Adrenal gland (tissue), 12 donors: ENCODE results near the gene MYT1. TPM values are rescaled to one million over a fixed set of nuclear protein-coding genes. Genes with fewer than 3 reads are reported as not detected.

Experiments
- DNase-seq, 7 donors: peaks; one replicate each; pipeline ENCODE4 v3.0.0-alpha.2; 2019 to 2020
- H3K27ac ChIP-seq, 5 donors: fragments of 200-600 bp; sonication (generic) in 4 of 5; 1 replicate in 3 of 5; 2 replicates in 2 of 5; pipeline versions ENCODE4 v1.5.1 to v1.8.0; 2016 to 2020; ENCODE audit warnings: mild to moderate bottlenecking in 1 of 5
- H3K27me3 ChIP-seq: fragments of 200-600 bp; 2 replicates; pipeline ENCODE4 v1.8.0; 2021
- H3K36me3 ChIP-seq, 2 donors: fragments of 200-600 bp; replicated peaks in 1 of 2; 1 replicate in 1 of 2; 2 replicates in 1 of 2; pipeline versions ENCODE4 v1.5.1 to v1.8.0; 2018 to 2022
- H3K4me1 ChIP-seq, 2 donors: fragments of 200-600 bp; replicated peaks in 1 of 2; 1 replicate in 1 of 2; 2 replicates in 1 of 2; pipeline versions ENCODE4 v1.5.1 to v1.8.0; 2018 to 2021
- H3K4me3 ChIP-seq, 4 donors: fragments of 200-600 bp; sonication (generic) in 3 of 4; one replicate each; pipeline ENCODE4 v1.5.1; 2016 to 2018
- H3K9me3 ChIP-seq, 3 donors: fragments of 200-600 bp; sonication (generic) in 1 of 3; replicated peaks in 1 of 3; 1 replicate in 2 of 3; 2 replicates in 1 of 3; pipeline versions ENCODE4 v1.5.1 to v1.8.0; 2016 to 2021
- CTCF ChIP-seq, 6 experiments: fragments of 450-650 bp in 4 of 6; fragments of 200-600 bp in 2 of 6; sonication (generic) in 1 of 6; IDR thresholded peaks; 1 replicate in 5 of 6; 2 replicates in 1 of 6; pipeline versions ENCODE4 v1.5.1 to v1.8.0; 2016 to 2021; ENCODE audit warnings: antibody characterized with exemption in 6 of 6, mild to moderate bottlenecking in 2 of 6, moderate library complexity in 1 of 6
- POLR2A ChIP-seq, 2 donors: fragments of 450-650 bp; IDR thresholded peaks; one replicate each; pipeline ENCODE4 v1.6.1; 2017; ENCODE audit warnings: antibody characterized with exemption in 2 of 2, mild to moderate bottlenecking in 2 of 2, moderate library complexity in 1 of 2
- WGBS, 4 donors: extraction: QIAGEN DNeasy Blood & Tissue Kit in 2 of 4; methylation state at CpG; one replicate each; pipeline versions ENCODE4 v1.1.5 to v1.1.7; 2013 to 2017; 5-methylcytosine and 5-hydroxymethylcytosine counted together
- intact Hi-C, 2 donors: fragments of 100-400 bp; cut with DNase I; formaldehyde crosslinking; loops; one replicate each; pipeline versions ENCODE4 v1.14.1 to v1.15.0; 2022 to 2023
- polyA plus RNA-seq, 3 donors: library from polyadenylated mRNA; stranded (reverse); fragments of 200-250 nt in 2 of 3; fragments of 350-450 nt in 1 of 3; fragmentation: Illumina TruSeq in 1 of 3; extraction: RNeasy Lipid Tissue Mini Kit (QIAGEN cat#74804) in 1 of 3; gene quantifications; one replicate each; pipeline ENCODE4 v1.2.3, GENCODE V29; 2013 to 2014
- total RNA-seq, 9 donors: library from RNA; depleted of rRNA in 4 of 9; stranded (reverse); fragments of >200 nt in 4 of 9; fragments of 120-200 nt in 1 of 9; fragmentation: NEBNext Ultra II Directional in 1 of 9; extraction: Animal tissue kit (Norgen Biotek cat#: 25700) in 1 of 9; gene quantifications; one replicate each; pipeline versions ENCODE4 v1.1.0 to v1.2.4, GENCODE V29; 2013 to 2023
- donor health status: healthy with polysubstance abuse.
- donor health status: Bipolar disorder and iron deficiency.
- donor health status: DM: yes; HTN: yes; CAD: no.
- donor health status: DM: no; HTN: no; CAD: no.
- donor health status: DM: no; HTN: no; CAD: no.
- donor health status: DM: yes; HTN: yes; CAD: no.

The MYT1 gene
- total and polyA plus RNA-seq, 12 donors, result 0.61 to 8.5 (median 2.7) TPM

DNA sequence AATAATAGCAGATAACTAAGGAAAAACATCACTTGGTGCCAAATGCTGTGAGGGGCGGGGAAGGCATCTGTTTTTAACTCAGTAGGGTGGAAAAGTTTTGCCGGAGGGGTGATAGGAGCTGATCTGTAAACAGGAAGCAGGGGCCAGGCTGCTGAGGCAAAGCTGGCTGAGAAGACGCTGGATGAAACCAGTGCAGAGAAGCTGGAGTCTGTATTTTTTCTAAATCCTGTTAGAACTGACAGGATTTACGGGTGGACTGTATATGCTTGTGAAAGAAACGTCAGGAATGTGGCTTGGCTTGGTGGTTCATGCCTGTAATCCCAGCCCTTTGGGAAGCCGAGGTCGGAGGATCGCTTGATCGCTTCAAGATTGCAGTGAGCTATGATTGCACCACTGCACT is 96.9 kb downstream of the MYT1 start:
- WGBS, 4 donors, result 42 to 54% (median 50%) methylated on average over 9 of the region's 9 CpGs
- no peak for TF ChIP-seq CTCF (IDR thresholded peaks at IDR 0.05)
- TF ChIP-seq POLR2A (IDR thresholded peaks at IDR 0.05), result no peak
- Histone ChIP-seq H3K27me3 (no peaks in the 10 kb centered on the region), H3K9me3 (no peaks in the 10 kb centered on the region), H3K4me1 (peaks cover 16 to 68% of the 10 kb centered on the region in 2 donors), H3K4me3 (no peak overlapping the region), H3K36me3 (peaks cover 0 to 14% of the 10 kb centered on the region in 2 donors), H3K27ac (peak overlapping the region in 2 of 5 donors; percentile 68 to 71)
- intact Hi-C loops, result no loop called here
- DNase-seq, result peak in 6 of 7 donors; percentile 30 to 78 (median 51)

GRCh38 chr20:64264091-64264490 is 99.8 kb downstream of the MYT1 start:
- 85 to 90% (median 86%) methylated on average over 4 of the region's 4 CpGs for WGBS, 4 donors
- no peak for TF ChIP-seq POLR2A (IDR thresholded peaks at IDR 0.05)
- TF ChIP-seq CTCF (IDR thresholded peaks at IDR 0.05), result no peak
- Histone ChIP-seq H3K4me3 (no peak overlapping the region), H3K27ac (no peak overlapping the region), H3K4me1 (peaks cover 3 to 40% of the 10 kb centered on the region in 2 donors), H3K36me3 (peaks cover 0 to 28% of the 10 kb centered on the region in 2 donors), H3K9me3 (no peaks in the 10 kb centered on the region), H3K27me3 (no peaks in the 10 kb centered on the region)
- no peak for DNase-seq
- intact Hi-C loops, result no loop called here

DNA sequence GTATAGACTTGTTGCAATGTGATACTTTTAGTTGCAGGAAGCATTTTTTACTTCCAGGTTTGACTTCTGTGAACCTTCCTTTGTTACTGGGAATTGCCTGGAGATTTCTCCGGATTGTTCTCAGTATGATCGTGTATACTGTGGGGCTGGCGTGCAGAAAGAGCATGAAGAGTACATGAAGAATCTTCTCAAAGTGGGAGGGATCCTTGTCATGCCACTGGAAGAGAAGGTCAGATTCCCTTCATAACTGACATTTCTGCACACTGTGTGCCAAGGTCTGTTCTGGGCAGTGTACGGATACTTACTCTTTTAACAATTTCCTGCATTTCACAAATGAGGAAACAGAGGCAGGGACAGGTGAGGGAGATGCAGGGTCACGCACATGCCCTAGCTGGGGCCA is 100.9 kb downstream of the MYT1 start:
- H3K36me3 ChIP-seq, result peaks cover 0 to 28% of the 10 kb centered on the region in 2 donors

GRCh38 chr20:64266988-64267387 is 102.7 kb downstream of the MYT1 start:
- intact Hi-C loops, result no loop called here
- WGBS, 4 donors, result 83 to 91% (median 86%) methylated on average over 5 of the region's 5 CpGs
- Histone ChIP-seq H3K27me3 (no peaks in the 10 kb centered on the region), H3K9me3 (no peaks in the 10 kb centered on the region), H3K4me3 (no peak overlapping the region), H3K27ac (no peak overlapping the region), H3K36me3 (peaks cover 0 to 25% of the 10 kb centered on the region in 2 donors), H3K4me1 (peaks cover 0 to 15% of the 10 kb centered on the region in 2 donors)
- TF ChIP-seq POLR2A (IDR thresholded peaks at IDR 0.05) (no peak), CTCF (IDR thresholded peaks at IDR 0.05) (no peak)
- DNase-seq, result no peak

More for the DNA sequence above, 100.9 kb downstream of the MYT1 start:
- no peak overlapping the region for H3K4me3 ChIP-seq
- no peak overlapping the region for H3K27ac ChIP-seq
- TF ChIP-seq CTCF (IDR thresholded peaks at IDR 0.05) (no peak), POLR2A (IDR thresholded peaks at IDR 0.05) (no peak)
- DNase-seq, result no peak
- intact Hi-C loops, result no loop called here
- WGBS, 4 donors, result 46 to 53% (median 49%) methylated on average over 5 of the region's 5 CpGs
- H3K27me3 ChIP-seq, result no peaks in the 10 kb centered on the region
- H3K4me1 ChIP-seq, result peaks cover 3 to 30% of the 10 kb centered on the region in 2 donors
- no peaks in the 10 kb centered on the region for H3K9me3 ChIP-seq
